Glutamatergic neuron (in vitro differentiated cells): Measurements from ENCODE around the gene ACYP2. TPM values are rescaled to one million over a fixed set of nuclear protein-coding genes. Genes with fewer than 3 reads are reported as not detected.
"Not testable (repeated sequence)": the region's sequence is repeated elsewhere in the genome, so short reads cannot be mapped to it uniquely, and the experiment has no call there.

Experiments
- DNase-seq: peaks from one replicate; pipeline ENCODE4 v3.0.0; 2022
- H3K27ac Mint-ChIP-seq: one replicate; pipeline ENCODE4 v1.8.0; 2020; ENCODE audit warnings: mild to moderate bottlenecking, mixed read lengths, inconsistent platforms; ENCODE audit not compliant: unreplicated experiment
- H3K27me3 Mint-ChIP-seq: one replicate; pipeline ENCODE4 v1.8.0; 2020; ENCODE audit warnings: mild to moderate bottlenecking, moderate library complexity, mixed read lengths, inconsistent platforms; ENCODE audit not compliant: unreplicated experiment
- H3K36me3 Mint-ChIP-seq: one replicate; pipeline ENCODE4 v1.8.0; 2020; ENCODE audit warnings: mild to moderate bottlenecking, mixed read lengths, inconsistent platforms; ENCODE audit not compliant: unreplicated experiment
- H3K4me1 Mint-ChIP-seq: one replicate; pipeline ENCODE4 v1.8.0; 2020; ENCODE audit warnings: mild to moderate bottlenecking, low read depth, mixed read lengths, inconsistent platforms; ENCODE audit not compliant: unreplicated experiment
- H3K4me3 Mint-ChIP-seq: one replicate; pipeline ENCODE4 v1.8.0; 2020; ENCODE audit warnings: mild to moderate bottlenecking, mixed read lengths, inconsistent platforms; ENCODE audit not compliant: unreplicated experiment
- H3K9me3 Mint-ChIP-seq: one replicate; pipeline ENCODE4 v1.8.0; 2020; ENCODE audit warnings: mild to moderate bottlenecking, moderate library complexity, mixed read lengths, inconsistent platforms; ENCODE audit not compliant: unreplicated experiment
- total RNA-seq: library from RNA; stranded (reverse); fragmentation: NEBNext Ultra II Directional; extraction: Animal tissue kit (Norgen Biotek cat#: 25700); gene quantifications from one replicate; pipeline ENCODE4 v1.2.1, GENCODE V29; 2021; ENCODE audit not compliant: unreplicated experiment
- TF ChIP-seq, protein P1 (sequence below): fragments of 200-600 bp; sonication (generic); IDR thresholded peaks from one replicate; pipeline ENCODE4 v1.5.0; 2021; ENCODE audit not compliant: partially characterized antibody, unreplicated experiment

ACYP2 gene
- total RNA-seq, 1 donor from 2014 or later = 8.4 TPM

DNA sequence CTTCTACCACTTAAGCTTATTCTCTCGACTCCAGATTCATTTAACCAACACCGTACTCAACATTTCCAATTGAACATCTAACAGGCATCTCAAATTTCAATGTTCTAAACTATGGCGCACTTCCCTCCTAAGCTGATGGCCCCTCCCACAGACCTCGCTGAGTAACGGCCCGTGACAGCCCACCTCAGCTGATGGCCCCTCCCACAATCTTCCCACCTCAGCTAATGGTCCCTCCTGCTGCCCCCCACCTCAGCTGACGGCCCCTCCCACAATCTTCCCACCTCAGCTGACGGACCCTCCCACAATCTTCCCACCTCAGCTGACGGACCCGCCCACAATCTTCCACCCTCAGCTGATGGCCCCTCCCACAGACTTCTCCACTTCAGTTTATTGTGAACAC is 197.7 kb downstream of the ACYP2 start:
- peaks cover 3% of the 10 kb centered on the region for H3K9me3 Mint-ChIP-seq
- peaks cover 4% of the 10 kb centered on the region for H3K27me3 Mint-ChIP-seq
- no peak overlapping the region for H3K4me3 Mint-ChIP-seq
- TF ChIP-seq, protein P1, sequence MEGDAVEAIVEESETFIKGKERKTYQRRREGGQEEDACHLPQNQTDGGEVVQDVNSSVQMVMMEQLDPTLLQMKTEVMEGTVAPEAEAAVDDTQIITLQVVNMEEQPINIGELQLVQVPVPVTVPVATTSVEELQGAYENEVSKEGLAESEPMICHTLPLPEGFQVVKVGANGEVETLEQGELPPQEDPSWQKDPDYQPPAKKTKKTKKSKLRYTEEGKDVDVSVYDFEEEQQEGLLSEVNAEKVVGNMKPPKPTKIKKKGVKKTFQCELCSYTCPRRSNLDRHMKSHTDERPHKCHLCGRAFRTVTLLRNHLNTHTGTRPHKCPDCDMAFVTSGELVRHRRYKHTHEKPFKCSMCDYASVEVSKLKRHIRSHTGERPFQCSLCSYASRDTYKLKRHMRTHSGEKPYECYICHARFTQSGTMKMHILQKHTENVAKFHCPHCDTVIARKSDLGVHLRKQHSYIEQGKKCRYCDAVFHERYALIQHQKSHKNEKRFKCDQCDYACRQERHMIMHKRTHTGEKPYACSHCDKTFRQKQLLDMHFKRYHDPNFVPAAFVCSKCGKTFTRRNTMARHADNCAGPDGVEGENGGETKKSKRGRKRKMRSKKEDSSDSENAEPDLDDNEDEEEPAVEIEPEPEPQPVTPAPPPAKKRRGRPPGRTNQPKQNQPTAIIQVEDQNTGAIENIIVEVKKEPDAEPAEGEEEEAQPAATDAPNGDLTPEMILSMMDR = no peak
- peaks cover 10% of the 10 kb centered on the region for H3K4me1 Mint-ChIP-seq
- no peak overlapping the region for H3K27ac Mint-ChIP-seq
- H3K36me3 Mint-ChIP-seq = peaks cover 9% of the 10 kb centered on the region
- no peak for DNase-seq

DNA sequence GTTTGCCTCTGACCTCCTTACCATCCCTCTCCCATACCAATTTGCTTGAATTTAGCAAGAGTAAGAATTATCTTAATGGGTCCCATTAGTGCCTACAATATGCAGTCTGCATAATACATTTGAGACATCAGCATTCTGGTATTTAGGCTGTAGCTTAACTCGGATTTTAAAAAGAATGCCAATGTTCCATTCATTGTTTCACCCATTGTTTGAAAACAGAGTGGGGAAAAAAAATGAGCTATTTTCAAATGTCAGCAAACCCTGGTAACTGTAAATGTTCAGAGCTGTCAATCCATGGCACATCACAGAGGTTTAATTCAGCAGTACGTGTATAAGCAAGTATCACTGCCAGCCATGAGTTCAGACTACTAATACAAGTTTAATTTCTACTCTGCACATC is 202.6 kb downstream of the ACYP2 start:
- Mint-ChIP-seq H3K4me1 (peaks cover 19% of the 10 kb centered on the region), H3K27ac (peak overlapping the region; percentile 95), H3K27me3 (peaks cover 7% of the 10 kb centered on the region), H3K36me3 (peaks cover 9% of the 10 kb centered on the region), H3K4me3 (peak overlapping the region; percentile 37), H3K9me3 (peaks cover 13% of the 10 kb centered on the region)
- TF ChIP-seq, protein P1 = no peak
- DNase-seq = no peak

DNA sequence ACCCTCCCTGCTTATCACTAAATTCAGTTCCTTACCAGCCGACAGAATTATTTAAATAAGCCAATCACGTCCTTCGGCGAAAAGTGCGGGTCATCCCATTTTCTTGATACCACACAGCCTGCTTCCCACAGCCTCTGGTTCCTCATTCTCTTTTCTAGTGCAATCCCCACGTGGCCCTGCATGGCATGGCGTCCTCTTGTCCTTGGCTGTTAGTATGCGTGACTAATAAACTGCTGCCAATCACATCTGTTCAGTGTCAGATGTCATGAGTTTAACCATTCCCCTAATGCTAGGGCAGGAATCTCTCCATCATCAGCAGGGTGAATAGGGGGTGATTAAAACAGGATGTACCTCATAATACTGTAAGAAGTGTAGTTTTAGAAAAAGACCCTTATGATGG is 203.4 kb downstream of the ACYP2 start:
- peaks cover 7% of the 10 kb centered on the region for H3K27me3 Mint-ChIP-seq
- peaks cover 19% of the 10 kb centered on the region for H3K4me1 Mint-ChIP-seq
- peak overlapping the region; percentile 95 for H3K27ac Mint-ChIP-seq
- DNase-seq = peak; percentile 46
- H3K36me3 Mint-ChIP-seq = peaks cover 9% of the 10 kb centered on the region
- peaks cover 13% of the 10 kb centered on the region for H3K9me3 Mint-ChIP-seq
- peak overlapping the region; percentile 74 for H3K4me3 Mint-ChIP-seq
- TF ChIP-seq, protein P1 = no peak

DNA sequence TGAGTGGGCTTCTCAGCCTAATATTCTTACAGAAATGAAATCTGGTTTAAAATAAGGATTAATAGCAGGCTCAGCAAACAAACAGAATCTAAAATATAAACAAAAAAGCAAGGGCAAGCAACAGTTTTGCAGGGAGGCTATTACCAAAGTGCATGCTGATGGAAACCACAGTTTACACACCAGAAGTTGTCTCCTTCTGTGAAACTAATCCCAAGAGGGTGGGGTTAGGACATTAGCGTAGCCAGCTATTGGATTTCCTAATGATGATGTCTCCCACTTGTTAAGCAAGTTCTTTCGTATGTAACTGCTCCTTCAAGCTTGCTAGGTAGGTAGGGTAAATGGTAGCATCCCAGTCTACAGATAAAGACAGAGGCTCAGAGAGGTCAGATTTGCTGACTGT is 205.6 kb downstream of the ACYP2 start:
- TF ChIP-seq, protein P1 = no peak
- Mint-ChIP-seq H3K4me1 (peaks cover 19% of the 10 kb centered on the region), H3K9me3 (peaks cover 13% of the 10 kb centered on the region), H3K4me3 (no peak overlapping the region), H3K27me3 (peaks cover 5% of the 10 kb centered on the region), H3K36me3 (peaks cover 15% of the 10 kb centered on the region), H3K27ac (no peak overlapping the region)
- no peak for DNase-seq

DNA sequence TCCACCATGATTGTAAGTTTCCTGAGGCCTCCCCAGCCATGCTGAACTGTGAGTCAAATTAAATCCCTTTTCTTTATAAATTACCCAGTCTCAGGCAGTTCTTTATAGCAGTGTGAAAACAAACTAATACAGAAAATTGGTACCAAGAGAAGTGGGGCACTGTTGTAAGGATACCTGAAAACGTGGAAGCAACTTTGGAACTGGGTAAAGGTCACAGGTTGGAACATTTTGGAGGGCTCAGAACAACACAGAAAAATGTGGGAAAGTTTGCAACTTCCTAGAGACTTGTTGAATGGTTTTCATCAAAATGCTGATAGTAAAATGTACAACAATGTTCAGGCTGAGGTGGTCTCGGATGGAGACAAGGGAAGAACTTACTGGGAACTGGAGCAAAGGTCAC is 209.1 kb downstream of the ACYP2 start:
- H3K36me3 Mint-ChIP-seq = peaks cover 11% of the 10 kb centered on the region
- not testable (repeated sequence) for H3K9me3 Mint-ChIP-seq

More for the DNA sequence above, 209.1 kb downstream of the ACYP2 start:
- H3K27me3 Mint-ChIP-seq, DNase-seq, H3K27ac Mint-ChIP-seq, H3K4me1 Mint-ChIP-seq, H3K4me3 Mint-ChIP-seq: not testable (repeated sequence)
